NCI-H1417 treated with DMSO at 0.1 percent for 48 hours (cell line): ENCODE data around the gene MAK.
"Not testable (repeated sequence)": the region's sequence is repeated elsewhere in the genome, so short reads cannot be mapped to it uniquely, and the experiment has no call there.

Experiments
- DNase-seq: peaks from one replicate; lab custom pipeline; 2025; lab: John Stamatoyannopoulos, UW

The MAK gene

GRCh38 chr6:10722820-10723566 is 115.3 kb downstream of the MAK start, which contains the start of gene TMEM14C:
Gene TMEM14C, plus strand, starts transcription at chr6:10723070. Its CDS starts 1,544 bp downstream, at chr6:10724614.
- peak; percentile 71 for DNase-seq

- no peak for DNase-seq
Measured at GRCh38 chr6:10722570-10722819, 115.8 kb downstream of the MAK start.

- no peak for DNase-seq
Measured at GRCh38 chr6:10721850-10722569, 116.3 kb downstream of the MAK start.

GRCh38 chr6:10720960-10721849 is 117.1 kb downstream of the MAK start:
- not testable (repeated sequence) for DNase-seq

GRCh38 chr6:10720265-10720959 is 117.9 kb downstream of the MAK start:
- DNase-seq, result no peak

- no peak for DNase-seq
Measured at GRCh38 chr6:10719964-10720264, 118.4 kb downstream of the MAK start.

- no peak for DNase-seq
Measured at GRCh38 chr6:10719296-10719963, 118.9 kb downstream of the MAK start.

- no peak for DNase-seq
Measured at GRCh38 chr6:10713962-10714361, 124.4 kb downstream of the MAK start.
